A673 (cell line): Measurements from ENCODE around the gene H2BK1. TPM values are rescaled to one million over a fixed set of nuclear protein-coding genes. Genes with fewer than 3 reads are reported as not detected.
A peak's percentile ranks its signal among the peaks of the same experiment; 100 is the strongest.

Experiments used
- BruUV-seq: library from RNA; stranded (reverse); fragments of 400-500 nt; replicated peaks from 2 replicates; lab custom pipeline; 2021; lab: Mats Ljungman, UMichigan
- CTCF ChIA-PET: fragments of 300-600 bp; sonication (Branson Sonifier 250); formaldehyde crosslinking; loops from one replicate; lab custom pipeline; 2022; ENCODE audit warnings: antibody characterized with exemption; lab: Charles Lee
- POLR2A ChIA-PET: fragments of 300-600 bp; sonication (Branson Sonifier 250); formaldehyde crosslinking; loops from one replicate; lab custom pipeline; 2022; ENCODE audit warnings: antibody characterized with exemption; ENCODE audit not compliant: low non-redundant PET; lab: Charles Lee
- DNase-seq: peaks from one replicate; pipeline ENCODE4 v3.0.0-alpha.2; 2015; ENCODE audit warnings: low spot score
- H3K27ac ChIP-seq: fragments of 200-600 bp; sonication (generic); 2 replicates; pipeline ENCODE4 v1.5.1; 2016; ENCODE audit warnings: mixed run types, low read depth, mild to moderate bottlenecking, mixed read lengths, antibody characterized with exemption, low read length; ENCODE audit not compliant: poor library complexity, severe bottlenecking
- H3K27me3 ChIP-seq: fragments of 200-600 bp; sonication (generic); replicated peaks from 2 replicates; pipeline ENCODE4 v1.6.1; 2017; ENCODE audit warnings: mixed run types, low read depth, mild to moderate bottlenecking, mixed read lengths, antibody characterized with exemption, low read length; ENCODE audit not compliant: insufficient read depth, poor library complexity
- H3K36me3 ChIP-seq: fragments of 200-600 bp; sonication (generic); 2 replicates; pipeline ENCODE4 v1.6.1; 2016; ENCODE audit warnings: mixed run types, mild to moderate bottlenecking, mixed read lengths, antibody characterized with exemption, low read length; ENCODE audit not compliant: insufficient read depth, poor library complexity, severe bottlenecking
- H3K4me1 ChIP-seq: fragments of 200-600 bp; sonication (generic); 2 replicates; pipeline ENCODE4 v1.6.1; 2017; ENCODE audit warnings: mixed run types, mild to moderate bottlenecking, mixed read lengths, antibody characterized with exemption, low read length; ENCODE audit not compliant: insufficient read depth, poor library complexity, severe bottlenecking
- H3K4me3 ChIP-seq: fragments of 200-600 bp; sonication (generic); 2 replicates; pipeline ENCODE4 v1.5.1; 2016; ENCODE audit warnings: low read depth, mixed run types, mild to moderate bottlenecking, mixed read lengths, low read length; ENCODE audit not compliant: poor library complexity, severe bottlenecking
- H3K9me3 ChIP-seq: fragments of 200-600 bp; sonication (generic); 2 replicates; pipeline ENCODE4 v1.6.1; 2016; ENCODE audit warnings: mixed run types, low read depth, mild to moderate bottlenecking, mixed read lengths, antibody characterized with exemption, low read length; ENCODE audit not compliant: poor library complexity, severe bottlenecking
- EZH2 ChIP-seq: fragments of 200-600 bp; sonication (generic); IDR thresholded peaks from 2 replicates; pipeline ENCODE4 v1.6.1; 2017; ENCODE audit warnings: borderline replicate concordance, low read depth, mild to moderate bottlenecking, mixed read lengths, antibody characterized with exemption, low read length; ENCODE audit not compliant: poor library complexity, severe bottlenecking
- intact Hi-C: fragments of 100-400 bp; cut with micrococcal nuclease; formaldehyde crosslinking; loops from one replicate; pipeline ENCODE4 v1.10.0; 2022; ENCODE audit not compliant: unreplicated experiment
- total RNA-seq: library from RNA; stranded (reverse); gene quantifications from 2 replicates; pipeline ENCODE4 v1.2.3, GENCODE V29; 2021
- TF ChIP-seq, protein P1 (sequence below): fragments of 300-800, 200-600 bp; sonication (generic); conservative IDR thresholded peaks from 2 replicates; pipeline ENCODE4 v1.5.1; 2017; ENCODE audit warnings: low read depth, mild to moderate bottlenecking, antibody characterized with exemption, low read length, moderate library complexity, mixed read lengths

The H2BK1 gene
- total RNA-seq, 1 experiment from 2014 or later = not detected

GRCh38 chr7:151252961-151253711 is 42.8 kb upstream of the H2BK1 start:
- BruUV-seq = no TSS peak
- Histone ChIP-seq H3K27me3 (no peaks in the 10 kb centered on the region), H3K36me3 (no peaks in the 10 kb centered on the region), H3K4me3 (no peak overlapping the region), H3K9me3 (no peaks in the 10 kb centered on the region), H3K4me1 (peaks cover 34% of the 10 kb centered on the region), H3K27ac (peak overlapping the region; percentile 80)
- intact Hi-C loops = no loop called here
- POLR2A ChIA-PET = no interaction called here
- DNase-seq = no peak
- CTCF ChIA-PET = no interaction called here
- TF ChIP-seq EZH2 = no peak
- TF ChIP-seq, protein P1, sequence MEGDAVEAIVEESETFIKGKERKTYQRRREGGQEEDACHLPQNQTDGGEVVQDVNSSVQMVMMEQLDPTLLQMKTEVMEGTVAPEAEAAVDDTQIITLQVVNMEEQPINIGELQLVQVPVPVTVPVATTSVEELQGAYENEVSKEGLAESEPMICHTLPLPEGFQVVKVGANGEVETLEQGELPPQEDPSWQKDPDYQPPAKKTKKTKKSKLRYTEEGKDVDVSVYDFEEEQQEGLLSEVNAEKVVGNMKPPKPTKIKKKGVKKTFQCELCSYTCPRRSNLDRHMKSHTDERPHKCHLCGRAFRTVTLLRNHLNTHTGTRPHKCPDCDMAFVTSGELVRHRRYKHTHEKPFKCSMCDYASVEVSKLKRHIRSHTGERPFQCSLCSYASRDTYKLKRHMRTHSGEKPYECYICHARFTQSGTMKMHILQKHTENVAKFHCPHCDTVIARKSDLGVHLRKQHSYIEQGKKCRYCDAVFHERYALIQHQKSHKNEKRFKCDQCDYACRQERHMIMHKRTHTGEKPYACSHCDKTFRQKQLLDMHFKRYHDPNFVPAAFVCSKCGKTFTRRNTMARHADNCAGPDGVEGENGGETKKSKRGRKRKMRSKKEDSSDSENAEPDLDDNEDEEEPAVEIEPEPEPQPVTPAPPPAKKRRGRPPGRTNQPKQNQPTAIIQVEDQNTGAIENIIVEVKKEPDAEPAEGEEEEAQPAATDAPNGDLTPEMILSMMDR = no peak

- CTCF ChIA-PET = no interaction called here
- H3K9me3 ChIP-seq = no peaks in the 10 kb centered on the region
- POLR2A ChIA-PET = interaction anchor here (0.6 kb wide), 1 partner anchor 9 kb away, joined by 3 read pairs; no protein-coding TSS in a partner anchor
- peak overlapping the region; percentile 58 for H3K4me3 ChIP-seq
- H3K27ac ChIP-seq = peak overlapping the region; percentile 80
- no peaks in the 10 kb centered on the region for H3K36me3 ChIP-seq
- intact Hi-C loops = no loop called here
- BruUV-seq = no TSS peak
- no peak for DNase-seq
- no peaks in the 10 kb centered on the region for H3K27me3 ChIP-seq
- TF ChIP-seq, protein P1 = no peak
- no peak for TF ChIP-seq EZH2
- peaks cover 36% of the 10 kb centered on the region for H3K4me1 ChIP-seq
These were observed 42.2 kb upstream of the H2BK1 start for GRCh38 chr7:151252561-151252835.

DNA sequence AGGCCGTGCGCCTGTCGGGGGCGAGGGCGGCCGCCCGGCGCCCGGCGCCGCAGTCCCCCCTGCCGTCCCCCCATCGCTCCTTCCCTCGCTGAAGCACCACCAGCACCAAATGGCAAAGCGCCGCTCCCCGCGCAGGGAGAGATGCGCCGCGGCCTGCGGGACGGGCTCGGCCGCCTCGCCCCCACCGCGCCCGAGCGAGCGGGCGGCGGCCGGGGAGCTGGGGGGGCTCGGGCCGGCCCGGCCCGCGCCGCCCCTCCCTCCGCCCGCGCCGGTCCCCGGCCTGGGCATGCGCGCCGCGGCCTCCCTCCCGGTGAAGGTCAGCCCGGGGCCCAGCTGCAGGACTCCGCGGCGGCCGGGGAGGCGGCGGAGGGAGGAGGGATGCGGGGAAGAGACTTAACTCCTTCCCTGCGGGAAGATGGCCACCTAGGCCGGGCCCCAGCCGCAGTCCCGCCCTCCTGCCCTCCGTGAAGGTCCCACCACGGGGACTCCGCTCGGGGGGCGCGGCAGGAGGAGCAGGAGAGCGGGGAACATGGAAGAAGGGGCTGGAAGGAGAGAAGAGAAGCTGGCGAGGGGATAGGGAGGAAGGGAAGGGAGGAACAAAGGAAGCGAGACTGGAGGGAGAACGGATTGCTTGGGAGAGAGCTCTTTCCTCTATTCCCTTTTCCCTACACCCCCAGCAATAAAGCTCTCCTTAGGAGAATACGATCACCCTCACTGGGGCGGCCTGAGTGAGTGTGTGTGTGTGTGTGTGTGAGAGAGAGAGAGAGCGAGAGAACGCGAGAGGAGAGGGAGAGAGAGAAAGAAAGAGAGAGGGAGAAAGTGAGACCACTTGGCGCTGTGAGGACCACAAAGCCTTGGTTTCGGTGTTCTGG is 41.6 kb upstream of the H2BK1 start:
- peak; percentile 78 for DNase-seq
- ChIA-PET CTCF (no interaction called here), POLR2A (interaction anchor here (0.6 kb wide), 1 partner anchor 10 kb away, joined by 3 read pairs; no protein-coding TSS in a partner anchor)
- H3K27me3 ChIP-seq = no peaks in the 10 kb centered on the region
- peak overlapping the region; percentile 80 for H3K27ac ChIP-seq
- BruUV-seq = no TSS peak
- intact Hi-C loops = no loop called here
- H3K4me3 ChIP-seq = peak overlapping the region; percentile 58
- H3K36me3 ChIP-seq = no peaks in the 10 kb centered on the region
- H3K9me3 ChIP-seq = no peaks in the 10 kb centered on the region
- TF ChIP-seq, protein P1 = no peak
- no peak for TF ChIP-seq EZH2
- peaks cover 42% of the 10 kb centered on the region for H3K4me1 ChIP-seq
